HG02623 (cell line): Measurements from ENCODE around the gene WHRN.

Source experiments
- ATAC-seq: cut with Tn5 transposase; IDR thresholded peaks from one replicate; pipeline ENCODE4 v1.9.1; 2021; ENCODE audit warnings: moderate library complexity; ENCODE audit not compliant: unreplicated experiment

The WHRN gene

GRCh38 chr9:114450833-114451706, 54.2 kb downstream of the WHRN start:
- peak; percentile 66 for ATAC-seq

GRCh38 chr9:114450181-114450580, 55.1 kb downstream of the WHRN start:
- ATAC-seq, result no peak

DNA sequence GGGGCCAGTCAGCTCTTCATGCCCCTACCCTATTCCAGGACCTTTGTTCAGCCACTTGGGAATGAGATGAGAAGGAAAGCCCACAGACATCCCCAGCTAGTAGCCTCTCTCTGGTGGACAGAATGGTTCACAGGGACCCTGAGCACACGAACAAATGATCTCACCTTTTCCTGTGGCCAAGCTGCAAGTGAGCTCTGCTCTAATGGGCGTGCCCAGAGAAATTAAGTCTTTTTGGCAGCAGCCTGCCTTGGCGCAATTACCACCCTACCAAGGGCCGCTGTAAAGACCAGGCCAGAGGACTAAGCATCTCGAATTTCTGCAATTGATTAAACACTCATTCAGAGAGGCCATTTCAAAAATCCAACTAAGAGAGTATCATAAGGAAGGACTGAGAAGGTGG, 56.0 kb downstream of the WHRN start:
- ATAC-seq, result no peak

GRCh38 chr9:114448706-114449105, 56.6 kb downstream of the WHRN start:
- ATAC-seq, result no peak

DNA sequence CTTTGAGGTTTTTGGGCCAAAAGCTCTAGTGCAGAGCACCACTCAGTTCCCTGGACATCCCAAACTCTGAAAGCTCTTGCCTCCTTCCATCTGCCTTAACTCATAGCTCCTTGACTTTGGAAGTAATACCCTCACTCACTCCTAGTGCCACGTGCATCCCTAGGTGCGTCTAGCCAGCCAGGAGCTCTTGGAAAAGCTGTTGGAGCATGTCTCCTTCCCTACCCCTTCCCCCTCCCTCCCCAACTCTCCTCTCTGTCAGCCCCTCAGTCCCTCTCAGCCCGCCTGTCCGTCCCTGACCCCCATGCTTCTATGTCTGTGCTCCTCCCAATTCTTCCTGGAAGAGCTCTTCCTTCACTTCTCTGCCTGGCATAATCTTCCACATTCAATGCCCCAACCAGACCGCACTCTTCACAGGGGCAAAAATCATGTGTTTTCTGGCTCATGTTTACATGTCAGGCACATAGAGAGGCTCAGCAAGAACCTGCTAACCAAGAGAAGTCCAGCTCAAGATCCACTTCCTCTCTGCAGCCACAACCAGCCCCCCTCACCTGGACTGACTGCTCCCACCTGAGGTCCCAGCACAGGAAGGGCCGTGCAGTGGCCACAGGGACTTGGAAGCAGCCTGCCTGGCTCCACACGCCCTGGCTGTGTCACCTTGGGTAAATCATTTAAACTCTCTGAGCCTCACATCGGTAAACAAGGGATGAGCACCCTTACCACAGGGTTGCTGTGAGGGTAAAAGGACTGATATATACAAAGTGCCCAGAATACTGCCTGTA, 58.4 kb downstream of the WHRN start:
- no peak for ATAC-seq

DNA sequence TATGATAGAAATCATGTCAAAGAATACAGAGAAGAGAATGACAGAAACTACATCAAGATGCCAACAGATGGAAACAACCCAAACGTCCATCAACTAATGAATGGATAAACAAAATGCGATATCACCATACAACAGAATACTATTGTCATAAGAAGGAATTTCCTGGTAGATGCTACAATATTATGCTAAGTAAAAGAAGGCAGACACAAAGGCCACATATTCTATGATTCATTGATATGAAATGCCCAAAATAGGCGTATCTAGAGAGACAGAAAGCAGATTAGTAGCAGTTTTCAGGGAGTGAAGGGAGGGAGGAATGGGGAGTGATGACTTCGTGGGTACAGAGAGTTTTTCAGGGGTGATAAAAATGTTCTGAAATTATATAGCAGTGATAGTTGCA, 59.2 kb downstream of the WHRN start:
- no peak for ATAC-seq

GRCh38 chr9:114445616-114446015, 59.7 kb downstream of the WHRN start:
- ATAC-seq, result no peak

DNA sequence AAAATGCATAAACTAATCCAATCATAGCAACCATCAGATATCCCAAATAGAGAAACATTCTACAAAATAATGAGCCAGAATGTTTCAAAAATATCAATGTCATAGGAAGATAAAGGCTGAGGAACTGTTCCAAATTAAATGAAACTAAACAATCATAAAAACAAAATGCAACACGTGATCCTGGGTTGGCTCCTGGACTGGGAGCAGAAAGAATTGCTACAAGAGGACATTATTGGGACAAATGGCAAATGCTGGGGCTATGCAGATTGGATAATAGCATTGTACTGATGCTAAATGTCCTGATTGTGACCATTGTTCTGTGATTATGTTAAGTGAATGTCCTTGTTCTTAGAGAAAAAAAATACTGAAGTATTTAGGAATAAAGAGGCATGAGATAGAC, 63.3 kb downstream of the WHRN start:
- no peak for ATAC-seq

DNA sequence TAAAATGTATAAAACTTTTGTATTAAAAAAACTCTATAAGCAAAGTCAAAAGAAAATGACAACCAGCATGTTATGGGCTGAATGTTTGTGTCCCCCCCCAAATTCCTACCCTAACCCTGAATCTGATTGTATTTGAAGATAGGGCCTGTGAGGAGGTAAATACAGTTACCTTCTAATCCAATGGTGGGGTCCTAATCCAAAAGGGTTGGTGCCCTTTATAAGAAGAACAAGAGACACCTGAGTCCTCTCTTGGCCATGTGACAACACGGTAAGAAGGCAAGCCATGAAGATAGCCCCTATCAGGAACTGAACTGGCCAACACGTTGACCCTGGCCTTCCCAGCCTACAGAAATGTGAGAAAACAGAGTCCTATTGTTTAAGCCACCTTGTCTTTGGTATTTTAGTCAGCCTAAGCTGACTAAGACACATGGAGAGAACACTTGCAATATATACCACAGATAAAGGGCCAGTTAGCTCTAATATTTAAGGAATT, 67.8 kb downstream of the WHRN start:
- ATAC-seq, result no peak

- no peak for ATAC-seq
Observed at GRCh38 chr9:114434878-114435311, 70.4 kb downstream of the WHRN start.

DNA sequence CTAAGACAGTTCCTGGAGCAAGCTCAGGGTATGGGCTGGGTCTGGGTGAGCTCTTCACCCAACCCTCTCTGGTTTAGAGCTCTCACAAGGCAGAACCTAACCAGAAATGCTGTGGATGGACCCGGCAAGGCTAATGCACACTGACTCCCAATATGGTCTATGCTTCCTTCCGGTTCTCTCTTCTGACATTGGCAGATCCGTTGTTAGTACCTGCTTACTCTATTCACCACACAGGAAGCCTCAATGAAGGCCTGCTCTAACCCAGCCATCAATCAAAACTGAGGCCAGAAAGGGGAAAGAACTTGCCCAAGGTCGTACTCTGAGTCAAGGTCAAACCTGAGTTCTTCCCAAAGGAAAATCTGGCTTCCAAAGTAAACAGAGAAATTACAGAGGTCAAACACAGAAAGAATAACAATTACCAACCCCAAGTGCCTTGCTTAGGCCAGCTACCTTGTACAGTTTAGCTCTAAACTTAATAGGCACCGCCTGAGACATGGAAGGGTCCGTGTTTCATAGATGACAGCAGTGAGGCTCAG, 71.5 kb downstream of the WHRN start:
- no peak for ATAC-seq

- no peak for ATAC-seq
Observed at GRCh38 chr9:114433086-114433485, 72.2 kb downstream of the WHRN start.

DNA sequence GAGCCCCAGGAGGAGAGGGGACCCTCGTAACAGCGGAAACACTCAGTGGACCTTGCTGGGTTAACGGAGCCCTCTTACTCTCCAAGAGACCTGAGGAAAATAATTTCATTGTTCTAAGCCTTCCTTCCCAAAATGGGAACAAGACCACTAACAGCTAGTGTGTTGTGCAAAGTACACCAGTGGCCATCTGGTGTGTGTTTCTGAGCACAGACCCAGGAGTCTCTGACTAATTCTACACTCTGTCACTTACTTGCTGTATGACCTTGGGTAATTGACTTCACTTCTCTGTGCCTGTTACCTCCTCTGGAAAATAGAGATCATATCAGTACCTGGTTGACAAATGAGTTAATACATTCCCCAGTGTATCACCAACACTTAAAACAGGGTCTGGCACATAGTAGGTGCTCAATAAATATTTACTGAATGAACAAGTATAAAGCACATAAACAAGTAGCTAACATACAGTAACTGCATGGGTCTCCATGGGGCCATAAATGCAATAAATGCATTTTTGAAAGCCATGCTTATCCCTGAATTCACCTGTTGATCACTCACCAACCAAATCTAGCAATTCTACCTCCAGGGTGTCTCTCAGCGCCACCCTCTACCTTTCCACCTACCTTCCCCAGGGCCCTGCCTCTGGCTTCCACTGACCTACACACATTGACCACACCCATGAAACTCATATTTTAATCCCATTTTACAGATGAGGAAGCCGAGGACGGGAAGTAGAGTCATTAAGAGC, 72.8 kb downstream of the WHRN start:
- ATAC-seq, result no peak

DNA sequence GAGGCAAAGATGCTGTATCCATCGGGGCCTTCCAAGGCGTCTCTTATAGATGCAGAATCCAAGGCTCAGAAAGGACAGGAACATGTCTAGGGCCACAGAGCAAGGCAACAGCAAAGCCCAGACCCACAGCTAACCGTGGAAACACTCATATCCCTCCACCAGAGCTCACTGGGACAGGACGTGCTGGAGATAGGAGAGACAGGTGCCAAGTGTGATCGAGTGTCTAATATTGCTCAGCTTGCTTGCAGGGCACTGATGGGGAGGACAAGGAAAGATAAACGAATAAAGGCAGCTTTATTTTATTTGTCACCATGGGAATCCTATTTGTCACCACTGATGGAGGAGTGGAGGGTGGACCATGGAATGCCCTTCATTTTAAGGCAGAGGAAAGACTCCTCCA, 73.5 kb downstream of the WHRN start:
- ATAC-seq, result no peak

DNA sequence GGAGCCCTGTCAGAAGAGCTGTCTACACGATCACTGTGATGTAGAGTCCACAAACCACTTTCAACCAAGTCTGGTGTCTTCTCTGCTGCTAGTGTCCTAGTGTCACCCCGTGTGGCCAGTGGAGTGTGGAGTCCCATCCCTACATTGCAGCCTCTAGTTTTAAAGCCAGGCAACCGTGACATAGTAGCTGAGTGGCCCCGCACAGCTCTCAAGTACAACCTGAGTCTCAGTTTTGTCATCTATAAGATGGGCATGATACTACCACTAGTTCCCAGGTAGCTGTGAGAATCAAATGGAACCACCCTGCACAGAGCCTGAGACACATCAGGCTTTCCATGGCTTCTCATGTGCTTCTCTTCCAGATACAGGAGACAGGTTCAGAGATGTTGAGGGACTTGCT, 74.3 kb downstream of the WHRN start:
- no peak for ATAC-seq

GRCh38 chr9:114430457-114430856, 74.8 kb downstream of the WHRN start:
- ATAC-seq, result no peak

GRCh38 chr9:114429488-114429887, 75.8 kb downstream of the WHRN start:
- ATAC-seq, result no peak

GRCh38 chr9:114428466-114428865, 76.8 kb downstream of the WHRN start:
- ATAC-seq, result no peak

- no peak for ATAC-seq
Observed at GRCh38 chr9:114427644-114428043, 77.6 kb downstream of the WHRN start.

DNA sequence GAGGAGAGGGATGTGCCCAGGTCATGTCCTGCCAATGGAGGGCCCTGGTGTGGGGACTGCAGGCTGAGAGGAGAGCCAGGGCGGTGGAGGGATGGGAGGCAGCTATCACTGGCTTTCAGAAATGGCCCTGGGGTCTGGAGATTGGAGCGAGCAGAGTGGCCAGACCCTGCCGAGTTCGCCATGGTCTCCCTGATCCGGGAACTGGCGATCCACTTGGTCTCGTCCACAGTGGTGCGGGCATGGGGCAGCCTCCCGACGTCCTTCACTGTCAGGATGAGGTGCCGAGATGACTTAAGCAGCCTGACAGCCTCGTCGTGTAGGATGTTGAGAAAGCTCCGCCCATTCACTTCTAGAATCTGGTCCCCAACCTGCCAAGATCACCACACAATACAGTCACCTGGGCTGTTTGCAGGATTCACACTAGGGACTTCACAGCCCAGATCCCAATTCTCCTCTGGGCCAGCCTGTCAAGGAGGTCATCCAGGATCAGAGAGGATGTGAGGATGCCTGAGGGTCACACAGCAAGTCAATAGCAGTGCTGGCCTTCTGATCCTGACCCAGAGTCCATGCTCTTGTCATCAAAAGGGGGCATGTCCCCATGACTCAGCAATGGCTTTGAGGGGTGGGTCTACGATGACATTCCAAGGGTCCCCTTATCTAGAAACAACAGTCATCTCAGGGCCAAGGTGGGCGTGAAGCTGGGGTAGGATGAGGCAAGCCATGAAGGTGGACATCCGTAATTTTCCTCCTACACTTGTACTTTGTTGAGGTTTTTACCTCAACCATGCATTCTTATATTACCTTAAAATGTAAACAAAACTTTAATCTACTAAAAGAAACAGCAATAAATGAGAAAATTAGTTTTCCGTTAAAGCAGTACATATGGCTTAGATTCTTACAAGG, 79.0 kb downstream of the WHRN start:
- no peak for ATAC-seq
